Lower lobe of right lung (tissue), 2 donors: ENCODE measurements around the gene HDAC4. TPM values are rescaled to one million over a fixed set of nuclear protein-coding genes. Genes with fewer than 3 reads are reported as not detected.

Source experiments
- ATAC-seq, 2 donors: fragments of 200-7000 bp; cut with Tn5 transposase; one replicate each; pipeline ENCODE4 v1.9.1; 2020 to 2022; ENCODE audit warnings: mild to moderate bottlenecking in 2 of 2, moderate library complexity in 2 of 2
- DNase-seq: peaks from one replicate; pipeline ENCODE4 v3.0.0-alpha.2; 2020
- H3K27ac ChIP-seq: fragments of 200-600 bp; one replicate; pipeline ENCODE4 v1.8.0; 2022
- H3K27me3 ChIP-seq: fragments of 200-600 bp; one replicate; pipeline ENCODE4 v1.8.0; 2022; ENCODE audit warnings: low read depth
- H3K36me3 ChIP-seq: fragments of 200-600 bp; one replicate; pipeline ENCODE4 v1.8.0; 2022; ENCODE audit warnings: mild to moderate bottlenecking
- H3K4me1 ChIP-seq: fragments of 200-600 bp; one replicate; pipeline ENCODE4 v1.8.0; 2022
- H3K4me3 ChIP-seq: fragments of 200-600 bp; one replicate; pipeline ENCODE4 v1.8.0; 2022; ENCODE audit warnings: mild to moderate bottlenecking
- H3K9me3 ChIP-seq: fragments of 200-600 bp; one replicate; pipeline ENCODE4 v1.8.0; 2022
- CTCF ChIP-seq: fragments of 200-600 bp; IDR thresholded peaks from one replicate; pipeline ENCODE4 v1.8.0; 2022; ENCODE audit warnings: antibody characterized with exemption, mild to moderate bottlenecking
- intact Hi-C: fragments of 100-400 bp; cut with DNase I; formaldehyde crosslinking; loops from one replicate; pipeline ENCODE4 v1.11.0; 2022
- total RNA-seq: library from RNA; stranded (reverse); fragmentation: NEBNext Ultra II Directional; extraction: Animal tissue kit (Norgen Biotek cat#: 25700); gene quantifications from one replicate; pipeline ENCODE4 v1.2.1, GENCODE V29; 2021
- donor health status: DM: no; HTN: yes; CAD: no; lungs with severe emphysema.

Gene HDAC4
- total RNA-seq, 1 donor from 2014 or later = 44.9 TPM

GRCh38 chr2:239241431-239241960 lies 159.3 kb downstream of the HDAC4 start:
- H3K27me3 ChIP-seq = no peaks in the 10 kb centered on the region
- TF ChIP-seq CTCF = no peak
- no peak overlapping the region for H3K27ac ChIP-seq
- H3K4me1 ChIP-seq = peaks cover 31% of the 10 kb centered on the region
- DNase-seq (no peak), ATAC-seq (no peak)
- no peak overlapping the region for H3K4me3 ChIP-seq
- no peaks in the 10 kb centered on the region for H3K36me3 ChIP-seq
- H3K9me3 ChIP-seq = no peaks in the 10 kb centered on the region
- intact Hi-C loops = no loop called here

GRCh38 chr2:239240414-239240881 lies 160.4 kb downstream of the HDAC4 start:
- H3K4me1 ChIP-seq = peaks cover 25% of the 10 kb centered on the region
- no peaks in the 10 kb centered on the region for H3K36me3 ChIP-seq
- intact Hi-C loops = no loop called here
- no peak for TF ChIP-seq CTCF
- peak; percentile 61 to 66 for ATAC-seq
- no peak for DNase-seq
- no peaks in the 10 kb centered on the region for H3K27me3 ChIP-seq
- H3K9me3 ChIP-seq = no peaks in the 10 kb centered on the region
- no peak overlapping the region for H3K4me3 ChIP-seq
- H3K27ac ChIP-seq = peak overlapping the region; percentile 69

DNA sequence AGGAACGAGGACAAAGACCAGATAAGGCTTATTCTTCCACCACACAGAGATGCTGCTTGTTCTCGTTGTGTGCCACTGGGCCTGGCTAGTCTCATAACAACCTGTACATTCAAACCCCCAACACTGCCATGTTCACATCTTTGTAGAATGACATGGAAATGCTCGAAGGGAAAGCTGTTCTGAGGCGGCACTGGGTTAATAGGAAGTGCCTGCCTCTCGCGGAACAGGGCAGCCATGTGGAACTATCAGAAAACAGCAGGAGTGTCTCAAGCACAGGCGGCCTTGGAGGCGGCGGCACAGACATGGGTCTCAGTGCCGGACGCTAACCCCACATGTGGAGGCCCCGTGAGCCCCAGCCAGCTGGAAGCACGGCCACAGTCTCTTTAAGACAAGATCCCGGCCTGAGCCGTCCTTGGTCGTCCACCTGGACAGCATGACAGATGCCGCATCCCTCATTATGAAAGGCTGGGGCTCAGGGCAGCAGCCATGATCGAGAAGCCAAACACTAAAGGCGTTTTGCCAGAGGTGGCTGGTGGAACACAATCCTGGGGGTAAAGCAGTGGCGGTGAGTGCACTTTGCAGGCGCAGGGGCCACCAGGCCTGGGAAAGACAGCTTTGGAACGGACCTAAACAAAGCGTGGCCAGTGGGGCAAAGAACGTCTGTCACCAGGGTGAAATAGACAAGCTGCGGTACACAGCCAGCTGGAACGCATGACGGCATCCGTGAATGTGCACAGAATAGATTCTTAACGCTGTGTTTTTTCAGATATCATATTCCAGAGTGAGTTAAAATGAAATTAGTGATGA lies 161.0 kb downstream of the HDAC4 start:
- ATAC-seq = peak; percentile 54 to 71
- Histone ChIP-seq H3K9me3 (no peaks in the 10 kb centered on the region), H3K4me3 (peak overlapping the region; percentile 11), H3K36me3 (no peaks in the 10 kb centered on the region), H3K27me3 (no peaks in the 10 kb centered on the region), H3K4me1 (peaks cover 25% of the 10 kb centered on the region), H3K27ac (peak overlapping the region; percentile 69)
- no peak for DNase-seq
- TF ChIP-seq CTCF = no peak
- intact Hi-C loops = no loop called here

GRCh38 chr2:239238839-239239606 lies 161.8 kb downstream of the HDAC4 start:
- intact Hi-C loops = no loop called here
- no peak for TF ChIP-seq CTCF

DNA sequence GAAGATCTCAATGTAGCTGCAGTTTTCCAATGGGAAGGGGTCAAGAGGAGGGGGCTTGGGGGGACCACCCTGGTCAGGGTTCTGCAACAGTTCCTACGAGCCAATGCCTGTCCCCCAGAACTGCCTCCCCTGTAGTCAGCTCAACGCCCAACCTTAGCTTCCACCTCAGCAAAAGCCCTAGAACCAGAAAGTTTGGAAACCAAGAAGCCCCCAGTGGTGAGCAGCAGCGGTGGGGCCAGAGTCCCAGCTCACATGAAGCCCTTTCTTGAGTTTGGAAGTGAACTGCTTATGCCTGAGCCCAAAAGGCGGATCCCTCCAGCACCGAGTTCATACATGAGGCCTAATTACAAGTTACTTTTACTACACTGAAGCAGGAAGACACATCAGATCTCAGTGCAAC lies 162.4 kb downstream of the HDAC4 start:
- no peak for DNase-seq
- H3K27ac ChIP-seq = no peak overlapping the region
- intact Hi-C loops = no loop called here

More at GRCh38 chr2:239238839-239239606, 161.8 kb downstream of the HDAC4 start:
- Histone ChIP-seq H3K36me3 (no peaks in the 10 kb centered on the region), H3K9me3 (no peaks in the 10 kb centered on the region), H3K4me1 (peaks cover 27% of the 10 kb centered on the region), H3K27ac (no peak overlapping the region), H3K27me3 (no peaks in the 10 kb centered on the region), H3K4me3 (no peak overlapping the region)
- no peak for ATAC-seq
- no peak for DNase-seq

More for the DNA sequence above, 162.4 kb downstream of the HDAC4 start:
- no peak for ATAC-seq
- Histone ChIP-seq H3K9me3 (no peaks in the 10 kb centered on the region), H3K4me3 (no peak overlapping the region), H3K4me1 (peaks cover 33% of the 10 kb centered on the region), H3K36me3 (no peaks in the 10 kb centered on the region), H3K27me3 (no peaks in the 10 kb centered on the region)
- no peak for TF ChIP-seq CTCF
